AG04449 (cell line): Measurements from ENCODE around the gene ABCA9.
"Not testable (repeated sequence)": the region's sequence is repeated elsewhere in the genome, so short reads cannot be mapped to it uniquely, and the experiment has no call there.

ENCODE experiments used
- CTCF ChIA-PET: fragments of 350-600 bp; formaldehyde crosslinking; extraction: SDS; loops from one replicate; lab custom pipeline; 2021; ENCODE audit warnings: antibody characterized with exemption; lab: Yijun Ruan, JAX
- POLR2A ChIA-PET: fragments of 400-600, 350-600 bp; formaldehyde crosslinking; extraction: SDS; loops from one replicate; lab custom pipeline; 2020; ENCODE audit warnings: antibody characterized with exemption, inconsistent platforms; lab: Yijun Ruan, JAX
- DNase-seq: peaks from one replicate; pipeline ENCODE4 v3.0.0-alpha.2; 2010; ENCODE audit warnings: low read depth, low spot score
- H3K4me3 ChIP-seq: 2 replicates; pipeline ENCODE4 v1.5.1; 2011; ENCODE audit warnings: low read depth, mild to moderate bottlenecking, control low read depth, low read length
- CTCF ChIP-seq: IDR thresholded peaks from one replicate; pipeline ENCODE4 v1.5.1; 2011; ENCODE audit warnings: mild to moderate bottlenecking, moderate library complexity, low read length, control low read depth, inconsistent platforms; ENCODE audit not compliant: insufficient read depth; ENCODE audit errors: missing control alignments

Gene ABCA9

GRCh38 chr17:68950725-68951124, 110.0 kb downstream of the ABCA9 start:
- POLR2A ChIA-PET, result interaction anchor here (0.6 kb wide), 1 partner anchor 231 kb away, joined by 4 read pairs; no protein-coding TSS in a partner anchor
- no peak for DNase-seq
- H3K4me3 ChIP-seq, result no peak overlapping the region
- TF ChIP-seq CTCF, result no peak
- CTCF ChIA-PET, result no interaction called here

GRCh38 chr17:68947868-68948267, 112.9 kb downstream of the ABCA9 start:
- CTCF ChIA-PET, DNase-seq, POLR2A ChIA-PET, H3K4me3 ChIP-seq: not testable (repeated sequence)

GRCh38 chr17:68944435-68945035, 116.2 kb downstream of the ABCA9 start:
- ChIA-PET POLR2A (no interaction called here), CTCF (interaction anchor here (1.1 kb wide), 1 partner anchor 11 kb away, joined by 3 read pairs; no protein-coding TSS in a partner anchor)
- TF ChIP-seq CTCF, result no peak
- DNase-seq, result no peak
- H3K4me3 ChIP-seq, result no peak overlapping the region

- H3K4me3 ChIP-seq, DNase-seq, POLR2A ChIA-PET: not testable (repeated sequence)
- CTCF ChIA-PET, result interaction anchor here (1.1 kb wide), 1 partner anchor 10 kb away, joined by 3 read pairs; no protein-coding TSS in a partner anchor
Measured at GRCh38 chr17:68943812-68944182, 116.9 kb downstream of the ABCA9 start.

- POLR2A ChIA-PET, result interaction anchor here (0.5 kb wide), 1 partner anchor 115 kb away, joined by 3 read pairs; no protein-coding TSS in a partner anchor
Measured at GRCh38 chr17:68943123-68943811, 117.5 kb downstream of the ABCA9 start.

GRCh38 chr17:68942389-68942788, 118.3 kb downstream of the ABCA9 start:
- CTCF ChIA-PET, result no interaction called here

More at GRCh38 chr17:68943123-68943811, 117.5 kb downstream of the ABCA9 start:
- no peak for TF ChIP-seq CTCF
- CTCF ChIA-PET, result no interaction called here
- H3K4me3 ChIP-seq, result no peak overlapping the region
- DNase-seq, result no peak

More at GRCh38 chr17:68942389-68942788, 118.3 kb downstream of the ABCA9 start:
- no peak for TF ChIP-seq CTCF
- no peak overlapping the region for H3K4me3 ChIP-seq
- DNase-seq, result no peak
- POLR2A ChIA-PET, result interaction anchor here (0.5 kb wide), 1 partner anchor 114 kb away, joined by 3 read pairs; no protein-coding TSS in a partner anchor
